Right atrium auricular region (tissue), 2 donors: ENCODE results near the gene WDR26. TPM values are rescaled to one million over a fixed set of nuclear protein-coding genes. Genes with fewer than 3 reads are reported as not detected.

Source experiments
- DNase-seq: peaks from one replicate; pipeline ENCODE4 v3.0.0-alpha.2; 2019; ENCODE audit warnings: low spot score
- H3K27ac ChIP-seq, 2 donors: fragments of 200-600 bp; sonication (generic); 1 replicate in 1 of 2; 2 replicates in 1 of 2; pipeline ENCODE4 v1.5.1; 2016 to 2019
- H3K27me3 ChIP-seq, 2 donors: fragments of 200-600 bp; sonication (generic); one replicate each; pipeline versions ENCODE4 v1.5.1 to v1.6.0; 2017 to 2019
- H3K36me3 ChIP-seq: fragments of 200-600 bp; sonication (generic); one replicate; pipeline ENCODE4 v1.5.1; 2016
- H3K4me1 ChIP-seq, 2 donors: fragments of 200-600 bp; sonication (generic); one replicate each; pipeline versions ENCODE4 v1.5.1 to v1.6.0; 2017 to 2019
- H3K4me3 ChIP-seq, 2 donors: fragments of 200-600 bp; sonication (generic); 1 replicate in 1 of 2; 2 replicates in 1 of 2; pipeline ENCODE4 v1.5.1; 2017 to 2019; ENCODE audit warnings: mild to moderate bottlenecking in 1 of 2, moderate library complexity in 1 of 2
- H3K9me3 ChIP-seq, 2 donors: fragments of 200-600 bp; sonication (generic); one replicate each; pipeline ENCODE4 v1.5.1; 2019
- CTCF ChIP-seq, 2 donors: fragments of 200-600 bp; sonication (generic); IDR thresholded peaks; one replicate each; pipeline ENCODE4 v1.5.1; 2019; ENCODE audit warnings: antibody characterized with exemption in 2 of 2
- microRNA-seq, 2 donors: library from miRNA; unstranded; fragments of <30 nt; microRNA quantifications; one replicate each; pipeline ENCODE4, GENCODE V29; 2016 to 2017; ENCODE audit warnings: borderline number of aligned reads in 2 of 2, borderline replicate concordance in 1 of 2
- total RNA-seq, 2 donors: library from RNA; depleted of rRNA; stranded (reverse); fragments of >200 nt; gene quantifications; one replicate each; pipeline ENCODE4 v1.1.0, GENCODE V29; 2016

Gene WDR26
- total RNA-seq, 2 donors from 2014 or later = 44.6 to 54.5 TPM

GRCh38 chr1:224339442-224340033 is 95.1 kb downstream of the WDR26 start:
- Histone ChIP-seq H3K27me3 (no peaks in the 10 kb centered on the region), H3K4me1 (peaks cover 0 to 4% of the 10 kb centered on the region in 2 donors), H3K27ac (no peak overlapping the region), H3K36me3 (no peaks in the 10 kb centered on the region), H3K4me3 (no peak overlapping the region), H3K9me3 (peaks cover 0 to 12% of the 10 kb centered on the region in 2 donors)
- no peak for TF ChIP-seq CTCF (IDR thresholded peaks at IDR 0.05)
- DNase-seq = no peak

- H3K4me1 ChIP-seq = peaks cover 0 to 4% of the 10 kb centered on the region in 2 donors
- no peak for TF ChIP-seq CTCF (IDR thresholded peaks at IDR 0.05)
- no peaks in the 10 kb centered on the region for H3K27me3 ChIP-seq
- H3K9me3 ChIP-seq = no peaks in the 10 kb centered on the region
- no peak overlapping the region for H3K4me3 ChIP-seq
- H3K27ac ChIP-seq = no peak overlapping the region
- no peaks in the 10 kb centered on the region for H3K36me3 ChIP-seq
- no peak for DNase-seq
These were observed 96.3 kb downstream of the WDR26 start for GRCh38 chr1:224338150-224338838.

Small RNAs within 50 kb of the gene (microRNA-seq; reads per million reads assigned to microRNA genes)
- 2.1 reads per million in 2 donors for gene MIR4742

Other genes with a start within 250 kb of the WDR26 start
- gene NVL, start 104.6 kb downstream of the WDR26 start, total RNA-seq = 1 to 10 TPM; 7.5 to 8.3 TPM
- 10 to 100 TPM; 18.2 to 22.4 TPM for gene CNIH4, start 77.9 kb downstream of the WDR26 start, total RNA-seq
- gene CNIH3, start 181.5 kb upstream of the WDR26 start, total RNA-seq = 1 to 10 TPM in 1 of 2 donors, under 1 TPM in 1; 0.33 to 1.3 TPM